GM20000 (cell line): Measurements from ENCODE around the gene ARHGEF12.

Source experiments
- DNase-seq: peaks from one replicate; pipeline ENCODE4 v3.0.0; 2012; ENCODE audit warnings: low spot score
- TF ChIP-seq, protein P1 (sequence below): IDR thresholded peaks from 2 replicates; pipeline ENCODE4 v1.5.1; 2012; ENCODE audit warnings: mild to moderate bottlenecking, control low read depth; ENCODE audit errors: extremely low read depth, missing control alignments

ARHGEF12 gene

DNA sequence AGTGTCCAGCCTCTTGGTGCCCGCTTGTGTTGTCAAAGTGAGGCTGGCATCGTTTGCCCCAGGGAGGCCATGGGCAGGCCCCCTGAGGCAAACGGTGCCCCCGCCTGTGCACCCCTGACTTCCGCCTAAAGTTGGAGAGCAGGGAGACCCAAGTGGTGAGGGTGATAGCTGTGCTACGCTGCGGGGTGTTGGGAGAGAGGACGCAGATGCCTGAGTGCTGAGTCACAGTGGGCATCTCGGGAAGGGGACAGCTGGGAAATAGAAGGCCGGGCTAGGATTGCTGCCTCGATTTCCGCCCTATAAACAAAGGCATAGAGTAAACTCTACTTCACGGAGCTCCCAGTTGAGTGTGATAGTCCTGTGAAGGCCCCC is 181.2 kb downstream of the ARHGEF12 start:
- TF ChIP-seq, protein P1, sequence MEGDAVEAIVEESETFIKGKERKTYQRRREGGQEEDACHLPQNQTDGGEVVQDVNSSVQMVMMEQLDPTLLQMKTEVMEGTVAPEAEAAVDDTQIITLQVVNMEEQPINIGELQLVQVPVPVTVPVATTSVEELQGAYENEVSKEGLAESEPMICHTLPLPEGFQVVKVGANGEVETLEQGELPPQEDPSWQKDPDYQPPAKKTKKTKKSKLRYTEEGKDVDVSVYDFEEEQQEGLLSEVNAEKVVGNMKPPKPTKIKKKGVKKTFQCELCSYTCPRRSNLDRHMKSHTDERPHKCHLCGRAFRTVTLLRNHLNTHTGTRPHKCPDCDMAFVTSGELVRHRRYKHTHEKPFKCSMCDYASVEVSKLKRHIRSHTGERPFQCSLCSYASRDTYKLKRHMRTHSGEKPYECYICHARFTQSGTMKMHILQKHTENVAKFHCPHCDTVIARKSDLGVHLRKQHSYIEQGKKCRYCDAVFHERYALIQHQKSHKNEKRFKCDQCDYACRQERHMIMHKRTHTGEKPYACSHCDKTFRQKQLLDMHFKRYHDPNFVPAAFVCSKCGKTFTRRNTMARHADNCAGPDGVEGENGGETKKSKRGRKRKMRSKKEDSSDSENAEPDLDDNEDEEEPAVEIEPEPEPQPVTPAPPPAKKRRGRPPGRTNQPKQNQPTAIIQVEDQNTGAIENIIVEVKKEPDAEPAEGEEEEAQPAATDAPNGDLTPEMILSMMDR = no peak
- DNase-seq = no peak

DNA sequence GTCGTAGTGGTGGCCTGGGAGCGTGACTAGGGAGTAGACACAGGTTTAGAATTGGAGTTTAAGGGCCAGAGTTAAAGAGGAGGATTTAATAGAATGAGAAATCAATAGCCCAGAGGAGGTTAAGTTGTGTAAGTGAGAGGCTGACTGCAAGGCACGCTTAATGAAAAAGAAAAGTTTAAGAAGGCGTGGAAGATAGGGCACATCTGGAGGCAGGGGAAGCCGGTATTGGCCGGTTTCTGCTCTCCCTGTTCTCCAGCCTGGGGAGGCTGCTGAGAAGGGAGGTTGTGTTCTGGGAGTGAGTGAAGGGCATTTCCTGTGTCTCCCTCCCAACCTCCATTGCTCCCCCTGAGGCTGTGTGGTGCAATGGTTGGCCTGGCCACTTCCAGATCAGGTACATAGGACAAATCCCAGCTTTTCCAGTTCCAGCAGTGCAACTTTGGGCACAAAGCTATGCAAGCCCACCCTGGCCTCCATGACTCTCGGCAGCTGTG is 181.6 kb downstream of the ARHGEF12 start:
- TF ChIP-seq, protein P1 = no peak
- DNase-seq = no peak

DNA sequence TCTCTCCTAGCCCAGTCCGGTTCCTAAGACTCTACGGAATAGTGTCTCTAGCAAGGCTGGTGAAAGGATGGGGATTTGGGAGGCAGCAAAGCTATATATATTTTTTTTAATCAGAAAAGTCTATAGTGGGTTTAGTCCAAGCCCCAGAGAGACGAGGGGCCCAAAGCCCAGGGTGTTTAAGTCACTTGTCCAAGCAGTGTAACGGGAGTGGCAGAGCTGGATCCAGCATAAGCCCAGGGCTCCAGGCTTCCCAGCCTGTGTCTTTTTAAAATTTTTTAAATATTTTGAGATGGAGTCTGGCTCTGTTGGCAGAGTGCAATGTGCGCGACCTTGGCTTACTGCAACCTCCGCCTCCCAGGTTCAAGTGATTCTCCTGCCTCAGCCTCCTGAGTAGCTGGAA is 182.1 kb downstream of the ARHGEF12 start:
- TF ChIP-seq, protein P1 = no peak
- no peak for DNase-seq

DNA sequence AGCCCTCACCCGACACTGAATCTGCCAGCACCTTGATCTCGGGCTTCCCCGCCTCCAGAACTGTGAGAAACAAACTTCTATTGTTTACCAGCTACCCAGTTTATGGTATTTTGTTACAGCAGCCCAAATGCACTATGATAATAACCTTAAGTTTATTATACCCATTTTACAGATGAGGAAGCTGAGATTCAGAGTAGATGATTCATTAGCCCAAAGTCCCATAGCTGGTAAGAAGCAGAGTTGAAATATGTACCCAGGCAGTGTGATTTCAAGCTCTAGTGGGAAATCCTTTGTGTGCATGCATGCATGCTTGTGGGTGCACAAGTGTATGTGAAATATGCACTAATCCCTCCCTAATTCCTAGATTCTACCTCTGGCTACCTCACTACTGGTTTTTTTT is 183.3 kb downstream of the ARHGEF12 start:
- TF ChIP-seq, protein P1 = no peak
- no peak for DNase-seq

DNA sequence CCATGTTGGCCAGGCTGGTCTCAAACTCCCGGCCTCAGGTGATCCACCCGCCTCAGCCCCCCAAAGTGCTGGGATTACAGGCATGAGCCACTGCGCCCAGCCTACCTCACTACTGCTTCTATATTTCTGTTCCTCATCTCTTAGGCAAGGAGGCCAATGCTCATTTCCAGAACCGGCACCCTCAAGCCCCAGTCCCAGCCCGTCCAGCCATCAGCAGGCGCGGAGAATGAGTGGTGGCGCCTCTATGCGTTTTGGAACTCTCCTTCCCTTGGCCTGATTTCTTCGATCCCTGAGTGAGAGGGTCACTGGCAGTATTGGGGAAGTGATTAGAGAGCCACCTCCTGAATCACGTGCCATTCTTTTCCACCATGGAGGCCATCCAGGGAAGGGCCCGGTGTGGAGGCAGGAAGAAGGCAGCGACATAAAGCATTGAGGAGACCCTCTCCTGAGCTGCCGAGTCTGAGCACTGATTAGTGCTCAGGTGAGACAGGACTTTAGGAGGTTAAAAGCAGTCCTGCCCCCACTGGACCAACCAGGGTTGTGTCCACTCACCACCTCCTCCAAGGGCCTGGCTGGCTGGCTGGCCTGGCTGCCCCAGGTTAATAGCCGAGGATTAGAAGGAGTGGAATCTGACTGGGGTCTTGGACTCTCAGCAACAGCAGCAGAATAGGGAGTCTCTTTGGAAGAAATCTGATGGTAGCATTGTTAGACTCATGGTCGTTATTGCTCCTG is 184.0 kb downstream of the ARHGEF12 start:
- TF ChIP-seq, protein P1 = no peak
- DNase-seq = no peak

DNA sequence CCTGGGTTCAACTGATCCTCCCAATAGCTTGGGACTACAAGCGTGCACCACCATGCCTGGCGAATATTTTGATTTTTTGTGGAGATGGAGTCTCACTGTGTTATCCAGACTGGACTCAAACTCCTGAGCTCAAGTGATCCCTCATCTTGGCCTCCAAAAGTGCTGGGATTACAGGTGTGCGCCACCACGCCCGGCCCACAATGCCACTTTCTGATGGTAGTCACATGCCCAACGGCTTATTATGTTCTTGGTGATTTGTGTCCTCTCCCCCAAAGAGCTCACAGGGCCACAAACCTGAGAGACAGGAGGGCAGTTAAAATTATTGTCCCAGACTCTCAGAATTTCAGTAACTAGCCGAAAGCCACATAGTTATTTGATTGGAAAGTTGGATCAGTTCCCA is 185.0 kb downstream of the ARHGEF12 start:
- no peak for DNase-seq
- TF ChIP-seq, protein P1 = no peak

DNA sequence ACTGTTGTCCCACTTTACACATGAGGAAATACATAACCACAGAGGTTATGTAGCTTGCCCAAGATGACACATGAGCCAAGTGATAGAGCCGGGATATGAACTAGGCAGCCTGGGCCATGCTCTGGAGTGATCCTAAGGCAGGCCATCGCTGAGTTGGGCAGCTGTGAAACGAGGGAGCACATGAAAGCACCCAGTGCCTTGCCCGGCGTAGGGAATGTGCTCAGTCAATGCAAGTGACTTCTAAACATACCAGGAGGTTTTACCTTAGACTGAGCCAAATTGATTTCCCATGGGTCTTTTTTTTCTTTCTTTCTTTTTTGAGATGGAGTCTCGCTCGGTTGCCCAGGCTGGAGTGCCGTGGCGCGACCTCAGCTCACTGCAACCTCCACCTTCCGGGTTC is 185.8 kb downstream of the ARHGEF12 start:
- TF ChIP-seq, protein P1 = no peak
- DNase-seq = no peak
